Gastroesophageal sphincter (tissue), 3 donors: Measurements from ENCODE around the gene SLAIN1.

ENCODE experiments used
- CTCF ChIP-seq, 4 experiments: fragments of 200-600 bp in 2 of 4; fragments of 450-650 bp in 2 of 4; sonication (generic) in 1 of 4; IDR thresholded peaks; one replicate each; pipeline ENCODE4 v1.5.1; 2017 to 2019; ENCODE audit warnings: antibody characterized with exemption in 4 of 4, mild to moderate bottlenecking in 2 of 4, moderate library complexity in 2 of 4
- EP300 ChIP-seq: sonication (generic); formaldehyde crosslinking; IDR thresholded peaks from one replicate; pipeline ENCODE4 v1.6.1; 2017; ENCODE audit warnings: antibody characterized with exemption, mild to moderate bottlenecking
- POLR2A ChIP-seq, 2 donors: fragments of 450-650 bp; IDR thresholded peaks; one replicate each; pipeline ENCODE4 v1.6.1; 2017; ENCODE audit warnings: antibody characterized with exemption in 2 of 2, mild to moderate bottlenecking in 2 of 2, moderate library complexity in 1 of 2

GRCh38 chr13:77720988-77721387, 23.5 kb downstream of the SLAIN1 start:
- no peak for TF ChIP-seq CTCF (IDR thresholded peaks at IDR 0.05)
- TF ChIP-seq EP300: no peak
- TF ChIP-seq POLR2A (IDR thresholded peaks at IDR 0.05): no peak
